Activated CD8-positive, alpha-beta T cell treated with anti-CD3 and anti-CD28 coated beads for 36 hours (primary cell): ENCODE results near the gene HMGA1. TPM values are rescaled to one million over a fixed set of nuclear protein-coding genes. Genes with fewer than 3 reads are reported as not detected.
"Not testable (repeated sequence)": the region's sequence is repeated elsewhere in the genome, so short reads cannot be mapped to it uniquely, and the experiment has no call there.

Experiments
- ATAC-seq: fragments of 200-7000 bp; cut with Tn5 transposase; one replicate; pipeline ENCODE4 v1.10.0; 2021; ENCODE audit warnings: mild to moderate bottlenecking, moderate library complexity
- CTCF ChIA-PET: fragments of 350-600 bp; sonication (Branson Sonifier 250); formaldehyde crosslinking; loops from one replicate; lab custom pipeline; 2021; ENCODE audit warnings: antibody characterized with exemption; lab: Charles Lee
- POLR2A ChIA-PET: fragments of 350-600 bp; sonication (Branson Sonifier 250); formaldehyde crosslinking; loops from one replicate; lab custom pipeline; 2021; ENCODE audit warnings: antibody characterized with exemption; lab: Charles Lee
- DNase-seq: peaks from one replicate; pipeline ENCODE4 v3.0.0-alpha.2; 2020
- H3K27ac Mint-ChIP-seq: one replicate; pipeline ENCODE4 v1.8.0; 2021; ENCODE audit warnings: mild to moderate bottlenecking, mixed read lengths
- H3K27me3 Mint-ChIP-seq: one replicate; pipeline ENCODE4 v1.8.0; 2021; ENCODE audit warnings: mixed read lengths
- H3K36me3 Mint-ChIP-seq: one replicate; pipeline ENCODE4 v1.8.0; 2021; ENCODE audit warnings: low read depth, mixed read lengths
- H3K4me1 Mint-ChIP-seq: one replicate; pipeline ENCODE4 v1.8.0; 2021; ENCODE audit warnings: low read depth, mixed read lengths
- H3K4me3 Mint-ChIP-seq: one replicate; pipeline ENCODE4 v1.8.0; 2021; ENCODE audit warnings: mild to moderate bottlenecking, moderate library complexity, mixed read lengths
- H3K9me3 Mint-ChIP-seq: one replicate; pipeline ENCODE4 v1.8.0; 2021; ENCODE audit warnings: mixed read lengths
- intact Hi-C: fragments of 100-400 bp; cut with micrococcal nuclease; formaldehyde crosslinking; loops from one replicate; pipeline ENCODE4 v1.10.0; 2022
- total RNA-seq, 2 experiments: library from RNA; stranded (reverse); gene quantifications; one replicate each; pipeline ENCODE4 v1.2.3, GENCODE V29; 2021
- TF ChIP-seq, protein P1 (sequence below): fragments of 200-600 bp; IDR thresholded peaks from one replicate; pipeline ENCODE4 v1.8.0; 2022; ENCODE audit warnings: antibody characterized with exemption, mild to moderate bottlenecking

HMGA1 gene
- total RNA-seq, 2 experiments from 2014 or later = 683 to 709 TPM

DNA sequence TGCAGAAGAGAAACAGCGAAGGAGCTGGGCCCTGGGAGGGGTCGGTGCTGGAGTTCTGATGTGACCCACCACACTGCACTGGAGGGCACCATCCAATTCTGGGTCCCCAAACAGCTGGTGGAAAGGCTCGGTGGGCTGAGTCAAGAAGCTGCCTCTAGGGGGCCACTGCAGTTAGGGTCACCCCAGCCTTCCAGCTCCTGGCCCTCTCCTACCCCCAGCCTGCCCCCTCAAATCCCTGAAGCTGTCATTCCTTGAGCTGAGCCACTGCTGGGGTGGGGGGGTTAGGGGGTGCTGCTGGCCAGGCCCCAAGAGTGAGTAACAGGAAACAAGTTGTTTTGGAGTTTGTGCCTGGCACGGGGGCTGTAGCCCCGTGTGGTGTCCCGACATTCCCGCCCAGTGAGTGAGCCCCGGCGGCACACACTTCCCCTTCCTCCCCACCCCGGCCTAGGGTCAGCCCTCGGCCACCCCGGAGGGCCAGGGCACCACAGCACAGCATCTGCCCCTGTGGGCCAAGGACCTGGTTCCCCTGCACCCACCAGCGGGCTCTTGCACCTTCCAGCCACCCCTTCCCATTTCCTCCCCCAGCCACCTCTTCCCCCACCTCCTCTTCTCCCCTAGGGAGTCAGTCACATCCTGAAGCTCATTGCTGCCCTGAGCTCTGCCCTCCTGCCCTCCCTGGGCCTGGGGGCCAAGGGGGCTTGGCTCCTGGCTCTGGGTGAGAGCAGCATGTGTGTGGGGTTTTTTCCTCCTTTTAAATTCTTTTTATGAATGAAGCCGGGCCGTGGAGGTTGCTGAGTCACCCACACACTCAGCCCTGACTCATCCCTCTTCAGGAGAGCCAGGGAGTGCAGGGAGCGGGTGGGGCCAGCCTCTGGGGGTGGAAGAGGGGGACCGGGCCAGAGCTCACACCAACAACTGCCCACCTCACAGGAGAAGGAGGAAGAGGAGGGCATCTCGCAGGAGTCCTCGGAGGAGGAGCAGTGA is 7.5 kb downstream of the HMGA1 start:
- ATAC-seq = peak; percentile 20
- intact Hi-C loops = no loop called here
- Mint-ChIP-seq H3K36me3 (peaks cover 59% of the 10 kb centered on the region), H3K27me3 (no peaks in the 10 kb centered on the region), H3K4me1 (peaks cover 85% of the 10 kb centered on the region), H3K4me3 (peak overlapping the region; percentile 17), H3K27ac (peak overlapping the region; percentile 97), H3K9me3 (no peaks in the 10 kb centered on the region)
- DNase-seq = peak; percentile 82
- ChIA-PET POLR2A (interaction anchor here (0.5 to 3.0 kb wide), 7 partner anchors 12 to 564 kb away, joined by 3 to 13 read pairs (median 4); no protein-coding TSS in a partner anchor), CTCF (interaction anchor here (1.8 kb wide), 1 partner anchor 49 kb away, joined by 6 read pairs; no protein-coding TSS in a partner anchor)
- TF ChIP-seq, protein P1, sequence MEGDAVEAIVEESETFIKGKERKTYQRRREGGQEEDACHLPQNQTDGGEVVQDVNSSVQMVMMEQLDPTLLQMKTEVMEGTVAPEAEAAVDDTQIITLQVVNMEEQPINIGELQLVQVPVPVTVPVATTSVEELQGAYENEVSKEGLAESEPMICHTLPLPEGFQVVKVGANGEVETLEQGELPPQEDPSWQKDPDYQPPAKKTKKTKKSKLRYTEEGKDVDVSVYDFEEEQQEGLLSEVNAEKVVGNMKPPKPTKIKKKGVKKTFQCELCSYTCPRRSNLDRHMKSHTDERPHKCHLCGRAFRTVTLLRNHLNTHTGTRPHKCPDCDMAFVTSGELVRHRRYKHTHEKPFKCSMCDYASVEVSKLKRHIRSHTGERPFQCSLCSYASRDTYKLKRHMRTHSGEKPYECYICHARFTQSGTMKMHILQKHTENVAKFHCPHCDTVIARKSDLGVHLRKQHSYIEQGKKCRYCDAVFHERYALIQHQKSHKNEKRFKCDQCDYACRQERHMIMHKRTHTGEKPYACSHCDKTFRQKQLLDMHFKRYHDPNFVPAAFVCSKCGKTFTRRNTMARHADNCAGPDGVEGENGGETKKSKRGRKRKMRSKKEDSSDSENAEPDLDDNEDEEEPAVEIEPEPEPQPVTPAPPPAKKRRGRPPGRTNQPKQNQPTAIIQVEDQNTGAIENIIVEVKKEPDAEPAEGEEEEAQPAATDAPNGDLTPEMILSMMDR = no peak

DNA sequence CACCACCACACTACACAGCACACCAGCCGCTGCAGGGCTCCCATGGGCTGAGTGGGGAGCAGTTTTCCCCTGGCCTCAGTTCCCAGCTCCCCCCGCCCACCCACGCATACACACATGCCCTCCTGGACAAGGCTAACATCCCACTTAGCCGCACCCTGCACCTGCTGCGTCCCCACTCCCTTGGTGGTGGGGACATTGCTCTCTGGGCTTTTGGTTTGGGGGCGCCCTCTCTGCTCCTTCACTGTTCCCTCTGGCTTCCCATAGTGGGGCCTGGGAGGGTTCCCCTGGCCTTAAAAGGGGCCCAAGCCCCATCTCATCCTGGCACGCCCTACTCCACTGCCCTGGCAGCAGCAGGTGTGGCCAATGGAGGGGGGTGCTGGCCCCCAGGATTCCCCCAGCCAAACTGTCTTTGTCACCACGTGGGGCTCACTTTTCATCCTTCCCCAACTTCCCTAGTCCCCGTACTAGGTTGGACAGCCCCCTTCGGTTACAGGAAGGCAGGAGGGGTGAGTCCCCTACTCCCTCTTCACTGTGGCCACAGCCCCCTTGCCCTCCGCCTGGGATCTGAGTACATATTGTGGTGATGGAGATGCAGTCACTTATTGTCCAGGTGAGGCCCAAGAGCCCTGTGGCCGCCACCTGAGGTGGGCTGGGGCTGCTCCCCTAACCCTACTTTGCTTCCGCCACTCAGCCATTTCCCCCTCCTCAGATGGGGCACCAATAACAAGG is 8.5 kb downstream of the HMGA1 start:
- H3K4me3 Mint-ChIP-seq, H3K27me3 Mint-ChIP-seq, DNase-seq, ATAC-seq, H3K9me3 Mint-ChIP-seq: not testable (repeated sequence)
- peak overlapping the region; percentile 97 for H3K27ac Mint-ChIP-seq
- ChIA-PET CTCF (interaction anchor here (1.1 to 1.8 kb wide), 2 partner anchors 50 to 169 kb away, joined by 3 to 6 read pairs; no protein-coding TSS in a partner anchor), POLR2A (interaction anchor here (0.7 to 5.7 kb wide), 5 partner anchors 8 to 180 kb away, joined by 3 to 33 read pairs (median 13); partner anchors contain the start of genes HMGA1 and RPS10)
- peaks cover 51% of the 10 kb centered on the region for H3K36me3 Mint-ChIP-seq
- peaks cover 75% of the 10 kb centered on the region for H3K4me1 Mint-ChIP-seq
- intact Hi-C loops = loop anchor here (5.0 kb wide), 1 partner anchor 362 kb away; no protein-coding TSS in a partner anchor

DNA sequence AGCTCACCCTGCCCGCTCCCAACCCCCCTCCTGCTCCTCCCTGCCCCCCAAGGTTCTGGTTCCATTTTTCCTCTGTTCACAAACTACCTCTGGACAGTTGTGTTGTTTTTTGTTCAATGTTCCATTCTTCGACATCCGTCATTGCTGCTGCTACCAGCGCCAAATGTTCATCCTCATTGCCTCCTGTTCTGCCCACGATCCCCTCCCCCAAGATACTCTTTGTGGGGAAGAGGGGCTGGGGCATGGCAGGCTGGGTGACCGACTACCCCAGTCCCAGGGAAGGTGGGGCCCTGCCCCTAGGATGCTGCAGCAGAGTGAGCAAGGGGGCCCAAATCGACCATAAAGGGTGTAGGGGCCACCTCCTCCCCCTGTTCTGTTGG is 9.1 kb downstream of the HMGA1 start:
- DNase-seq, ATAC-seq, H3K4me3 Mint-ChIP-seq, H3K9me3 Mint-ChIP-seq, H3K27me3 Mint-ChIP-seq: not testable (repeated sequence)
- Mint-ChIP-seq H3K4me1 (peaks cover 69% of the 10 kb centered on the region), H3K27ac (peak overlapping the region; percentile 97), H3K36me3 (peaks cover 46% of the 10 kb centered on the region)
- ChIA-PET POLR2A (interaction anchor here (0.6 to 5.7 kb wide), 9 partner anchors 9 to 179 kb away, joined by 3 to 33 read pairs (median 12); partner anchors contain the start of genes HMGA1, NUDT3 and RPS10), CTCF (interaction anchor here (1.0 to 2.1 kb wide), 4 partner anchors 9 to 169 kb away, joined by 3 to 5 read pairs (median 4); partner anchors contain the start of gene HMGA1)
- intact Hi-C loops = loop anchor here (5.0 kb wide), 1 partner anchor 362 kb away; no protein-coding TSS in a partner anchor

DNA sequence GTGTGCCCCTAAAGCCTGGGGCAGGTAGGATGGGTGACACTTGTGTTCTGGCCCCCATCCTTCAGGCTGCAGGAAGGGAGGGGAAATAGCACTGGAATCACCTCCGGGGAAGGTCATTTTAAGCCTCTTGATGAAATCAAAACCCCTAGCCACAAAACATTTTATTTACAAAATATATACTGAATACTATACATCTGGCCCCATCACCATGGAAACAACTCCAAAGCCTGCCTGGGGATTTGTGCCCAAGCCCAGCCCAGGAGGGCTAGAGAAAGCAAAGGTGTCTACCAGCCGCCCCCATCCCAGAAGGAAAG is 9.5 kb downstream of the HMGA1 start:
- CTCF ChIA-PET = interaction anchor here (1.0 to 2.1 kb wide), 4 partner anchors 9 to 168 kb away, joined by 3 to 5 read pairs (median 4); partner anchors contain the start of gene HMGA1
- Mint-ChIP-seq H3K9me3 (no peaks in the 10 kb centered on the region), H3K4me3 (no peak overlapping the region), H3K4me1 (peaks cover 65% of the 10 kb centered on the region), H3K27me3 (no peaks in the 10 kb centered on the region), H3K27ac (peak overlapping the region; percentile 97), H3K36me3 (peaks cover 41% of the 10 kb centered on the region)
- DNase-seq = no peak
- intact Hi-C loops = loop anchor here (5.0 kb wide), 1 partner anchor 361 kb away; no protein-coding TSS in a partner anchor
- POLR2A ChIA-PET = interaction anchor here (0.6 to 5.7 kb wide), 9 partner anchors 9 to 179 kb away, joined by 3 to 33 read pairs (median 5); partner anchors contain the start of genes HMGA1, NUDT3 and RPS10
- TF ChIP-seq, protein P1 = no peak
- no peak for ATAC-seq

DNA sequence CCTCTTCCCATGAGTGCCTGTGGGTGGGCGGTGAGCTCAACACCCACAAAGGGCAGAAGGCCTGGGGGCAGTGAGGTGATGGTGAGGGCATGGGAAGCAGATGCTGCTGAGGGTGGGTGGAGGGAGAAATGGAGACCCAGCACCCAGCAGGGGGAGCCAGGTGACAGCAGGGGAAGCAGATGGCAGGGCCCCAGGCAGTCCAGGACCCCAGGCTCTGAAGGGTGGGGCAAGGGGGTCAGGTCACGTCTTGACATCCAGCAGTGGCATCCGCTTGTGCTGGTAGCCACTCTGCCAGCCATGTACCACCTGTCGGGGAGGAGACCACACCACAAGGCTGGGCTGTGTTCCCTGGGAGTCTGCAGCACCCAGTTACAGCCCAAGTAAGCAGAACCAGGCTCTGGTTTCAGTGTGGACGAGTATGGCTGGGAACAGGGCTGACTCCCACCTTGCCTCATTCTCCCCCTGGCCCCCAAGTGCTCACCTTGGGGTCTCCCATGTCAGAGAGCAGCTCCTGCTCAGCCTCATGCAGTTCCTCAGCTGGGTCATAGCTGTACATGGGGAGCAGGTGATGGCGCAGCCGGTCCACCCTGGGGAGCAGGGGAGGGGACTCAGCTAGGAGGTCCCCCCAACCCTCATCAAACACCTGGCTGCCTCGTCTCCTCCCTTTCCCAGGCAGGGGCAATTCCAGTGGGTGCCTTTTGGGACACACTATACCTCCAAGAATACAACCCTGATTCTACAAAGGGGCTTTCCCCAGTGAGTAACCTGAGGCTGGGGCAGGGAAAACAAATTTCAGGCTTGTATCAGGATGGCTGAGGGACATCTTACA is 10.1 kb downstream of the HMGA1 start:
- ChIA-PET CTCF (interaction anchor here (1.0 to 4.6 kb wide), 7 partner anchors 10 to 168 kb away, joined by 3 to 61 read pairs (median 4); partner anchors contain the start of gene HMGA1), POLR2A (interaction anchor here (0.6 to 5.7 kb wide), 12 partner anchors 8 to 188 kb away, joined by 3 to 33 read pairs (median 4); partner anchors contain the start of genes HMGA1, NUDT3 and RPS10)
- TF ChIP-seq, protein P1 = peak; percentile 54
- no peaks in the 10 kb centered on the region for H3K9me3 Mint-ChIP-seq
- intact Hi-C loops = loop anchor here (5.0 kb wide), 1 partner anchor 361 kb away; no protein-coding TSS in a partner anchor
- H3K4me3 Mint-ChIP-seq = peak overlapping the region; percentile 48
- ATAC-seq (peak; percentile 5), DNase-seq (peak; percentile 69)
- peak overlapping the region; percentile 97 for H3K27ac Mint-ChIP-seq
- H3K4me1 Mint-ChIP-seq = peaks cover 59% of the 10 kb centered on the region
- H3K36me3 Mint-ChIP-seq = peaks cover 35% of the 10 kb centered on the region
- H3K27me3 Mint-ChIP-seq = no peaks in the 10 kb centered on the region
